Thoracic aorta (tissue), 2 donors: ENCODE measurements around the gene NCKAP5. TPM values are rescaled to one million over a fixed set of nuclear protein-coding genes. Genes with fewer than 3 reads are reported as not detected.

ENCODE experiments used
- ATAC-seq: fragments of 150-250 bp; one replicate; pipeline ENCODE4 v1.8.0; 2017; ENCODE audit warnings: low read depth; ENCODE audit not compliant: insufficient number of reproducible peaks, low FRiP score
- DNase-seq: peaks from one replicate; pipeline ENCODE4 v3.0.0-alpha.2; 2020; ENCODE audit warnings: low spot score
- H3K27ac ChIP-seq, 2 donors: fragments of 200-600 bp; sonication (generic); 1 replicate in 1 of 2; 2 replicates in 1 of 2; pipeline ENCODE4 v1.5.1; 2016; ENCODE audit warnings: mild to moderate bottlenecking in 2 of 2, moderate library complexity in 2 of 2
- H3K27me3 ChIP-seq: fragments of 200-600 bp; sonication (generic); replicated peaks from 2 replicates; pipeline ENCODE4 v1.6.0; 2016; ENCODE audit warnings: mild to moderate bottlenecking; ENCODE audit not compliant: insufficient read depth
- H3K36me3 ChIP-seq: fragments of 200-600 bp; sonication (generic); one replicate; pipeline ENCODE4 v1.5.1; 2016
- H3K4me1 ChIP-seq, 2 donors: fragments of 200-600 bp; sonication (generic); 1 replicate in 1 of 2; 2 replicates in 1 of 2; pipeline versions ENCODE4 v1.5.1 to v1.6.0; 2016; ENCODE audit warnings: low read depth in 2 of 2, mild to moderate bottlenecking in 1 of 2; ENCODE audit not compliant: control insufficient read depth in 1 of 2
- H3K4me3 ChIP-seq: fragments of 200-600 bp; sonication (generic); 2 replicates; pipeline ENCODE4 v1.5.1; 2016; ENCODE audit warnings: mild to moderate bottlenecking
- H3K9me3 ChIP-seq: fragments of 200-600 bp; sonication (generic); 2 replicates; pipeline ENCODE4 v1.5.1; 2016
- total RNA-seq, 2 donors: library from RNA; depleted of rRNA; stranded (reverse); fragments of >200 nt; gene quantifications; one replicate each; pipeline versions ENCODE4 v1.1.0 to v1.2.3, GENCODE V29; 2016
- TF ChIP-seq, protein P1 (sequence below): fragments of 200-600 bp; sonication (generic); IDR thresholded peaks from one replicate; pipeline ENCODE4 v1.5.1; 2019; ENCODE audit warnings: antibody characterized with exemption

NCKAP5 gene
- total RNA-seq, 2 donors from 2014 or later: 1.2 to 1.9 TPM

DNA sequence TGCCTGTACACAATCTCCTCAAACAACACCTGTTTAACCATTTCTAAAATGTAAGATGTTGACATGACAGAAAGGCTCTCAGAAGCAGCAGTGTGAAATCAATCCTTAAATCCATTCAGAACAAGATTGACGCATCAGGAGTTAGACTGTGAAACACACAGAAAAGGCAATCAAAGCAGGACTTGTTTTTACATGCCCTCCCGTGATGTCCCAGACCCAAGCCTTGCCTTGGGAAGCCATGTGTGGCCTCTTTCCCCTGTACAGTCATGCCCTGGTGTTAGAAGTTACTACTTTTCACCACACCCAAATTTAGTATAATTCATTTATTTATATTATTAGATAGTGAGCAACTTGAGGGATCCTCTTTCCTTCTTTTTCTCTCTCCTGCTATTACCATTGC, 115.7 kb downstream of the NCKAP5 start:
- no peaks in the 10 kb centered on the region for H3K4me1 ChIP-seq
- no peaks in the 10 kb centered on the region for H3K36me3 ChIP-seq
- H3K27me3 ChIP-seq: no peaks in the 10 kb centered on the region
- ATAC-seq: no peak
- TF ChIP-seq, protein P1, sequence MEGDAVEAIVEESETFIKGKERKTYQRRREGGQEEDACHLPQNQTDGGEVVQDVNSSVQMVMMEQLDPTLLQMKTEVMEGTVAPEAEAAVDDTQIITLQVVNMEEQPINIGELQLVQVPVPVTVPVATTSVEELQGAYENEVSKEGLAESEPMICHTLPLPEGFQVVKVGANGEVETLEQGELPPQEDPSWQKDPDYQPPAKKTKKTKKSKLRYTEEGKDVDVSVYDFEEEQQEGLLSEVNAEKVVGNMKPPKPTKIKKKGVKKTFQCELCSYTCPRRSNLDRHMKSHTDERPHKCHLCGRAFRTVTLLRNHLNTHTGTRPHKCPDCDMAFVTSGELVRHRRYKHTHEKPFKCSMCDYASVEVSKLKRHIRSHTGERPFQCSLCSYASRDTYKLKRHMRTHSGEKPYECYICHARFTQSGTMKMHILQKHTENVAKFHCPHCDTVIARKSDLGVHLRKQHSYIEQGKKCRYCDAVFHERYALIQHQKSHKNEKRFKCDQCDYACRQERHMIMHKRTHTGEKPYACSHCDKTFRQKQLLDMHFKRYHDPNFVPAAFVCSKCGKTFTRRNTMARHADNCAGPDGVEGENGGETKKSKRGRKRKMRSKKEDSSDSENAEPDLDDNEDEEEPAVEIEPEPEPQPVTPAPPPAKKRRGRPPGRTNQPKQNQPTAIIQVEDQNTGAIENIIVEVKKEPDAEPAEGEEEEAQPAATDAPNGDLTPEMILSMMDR: no peak
- no peak overlapping the region for H3K4me3 ChIP-seq
- no peak overlapping the region for H3K27ac ChIP-seq
- DNase-seq: no peak
- no peaks in the 10 kb centered on the region for H3K9me3 ChIP-seq

DNA sequence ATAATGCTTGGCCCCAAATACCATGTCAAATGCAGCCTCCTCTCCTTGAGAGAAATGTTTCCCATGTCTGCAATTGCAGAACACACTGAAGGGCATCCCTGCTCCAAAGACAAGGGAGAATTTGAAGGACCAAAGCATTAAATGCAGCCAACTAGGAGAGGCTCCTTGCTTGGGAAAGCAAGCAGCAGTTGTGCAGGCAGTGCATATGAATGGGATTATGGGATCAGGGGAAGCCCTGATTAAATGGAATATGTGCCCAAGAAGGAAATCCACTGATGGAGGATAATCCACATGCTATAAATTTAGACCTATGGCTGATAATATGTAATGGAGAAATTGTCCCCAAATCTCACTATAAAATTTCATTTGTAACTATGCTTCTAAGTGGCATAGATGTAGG, 116.1 kb downstream of the NCKAP5 start:
- no peak for ATAC-seq

DNA sequence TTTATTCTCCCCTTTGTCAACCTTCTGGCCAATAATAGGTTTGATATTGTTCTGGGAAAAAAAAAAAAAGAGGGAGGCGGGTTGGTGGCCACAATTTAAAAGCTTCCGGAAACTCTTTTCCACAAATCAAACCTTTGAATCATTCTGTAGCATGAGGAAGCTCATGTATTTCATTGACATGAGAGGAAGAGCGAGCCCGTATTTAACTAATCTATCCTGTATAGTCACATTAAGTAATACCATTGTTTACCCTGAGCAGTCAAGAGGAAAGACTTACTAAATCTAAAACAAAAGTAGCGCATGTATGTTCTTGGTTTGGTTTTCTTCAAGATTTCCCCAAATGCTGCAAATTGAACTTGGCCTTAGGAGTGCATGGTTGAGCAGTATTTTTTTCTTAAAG, 120.1 kb downstream of the NCKAP5 start:
- ATAC-seq: no peak
- TF ChIP-seq, protein P1: no peak

More for the DNA sequence above, 116.1 kb downstream of the NCKAP5 start:
- Histone ChIP-seq H3K27me3 (no peaks in the 10 kb centered on the region), H3K27ac (no peak overlapping the region), H3K4me1 (no peaks in the 10 kb centered on the region), H3K36me3 (no peaks in the 10 kb centered on the region), H3K9me3 (no peaks in the 10 kb centered on the region), H3K4me3 (no peak overlapping the region)
- DNase-seq: no peak
- TF ChIP-seq, protein P1: no peak

DNA sequence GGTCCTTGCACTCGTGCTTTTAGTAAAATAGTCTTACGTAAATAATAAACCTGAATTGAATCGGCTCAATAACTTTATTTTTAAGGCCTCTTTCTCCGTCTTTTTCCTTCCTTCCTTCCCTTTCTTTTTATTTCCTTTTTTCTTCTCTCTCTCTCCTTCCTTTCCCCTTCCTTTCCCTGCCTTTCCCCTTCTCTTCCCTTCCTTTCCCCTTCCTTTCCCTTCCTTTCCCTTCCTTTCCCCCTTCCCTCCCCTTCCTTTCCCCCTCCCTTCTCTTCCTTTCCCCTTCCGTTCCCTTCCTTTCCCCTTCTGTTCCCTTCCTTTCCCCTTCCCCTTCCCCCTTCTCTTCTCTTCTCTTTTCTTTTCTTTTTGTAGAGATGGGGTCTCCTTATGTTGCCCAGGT, 121.0 kb downstream of the NCKAP5 start:
- Histone ChIP-seq H3K4me3 (no peak overlapping the region), H3K27ac (no peak overlapping the region), H3K36me3 (no peaks in the 10 kb centered on the region), H3K27me3 (no peaks in the 10 kb centered on the region), H3K9me3 (no peaks in the 10 kb centered on the region), H3K4me1 (no peaks in the 10 kb centered on the region)
- ATAC-seq (no peak), DNase-seq (no peak)
- TF ChIP-seq, protein P1: no peak

More for the DNA sequence above, 120.1 kb downstream of the NCKAP5 start:
- no peaks in the 10 kb centered on the region for H3K27me3 ChIP-seq
- no peak for DNase-seq
- no peak overlapping the region for H3K4me3 ChIP-seq
- no peaks in the 10 kb centered on the region for H3K36me3 ChIP-seq
- no peaks in the 10 kb centered on the region for H3K4me1 ChIP-seq
- H3K27ac ChIP-seq: no peak overlapping the region
- no peaks in the 10 kb centered on the region for H3K9me3 ChIP-seq

DNA sequence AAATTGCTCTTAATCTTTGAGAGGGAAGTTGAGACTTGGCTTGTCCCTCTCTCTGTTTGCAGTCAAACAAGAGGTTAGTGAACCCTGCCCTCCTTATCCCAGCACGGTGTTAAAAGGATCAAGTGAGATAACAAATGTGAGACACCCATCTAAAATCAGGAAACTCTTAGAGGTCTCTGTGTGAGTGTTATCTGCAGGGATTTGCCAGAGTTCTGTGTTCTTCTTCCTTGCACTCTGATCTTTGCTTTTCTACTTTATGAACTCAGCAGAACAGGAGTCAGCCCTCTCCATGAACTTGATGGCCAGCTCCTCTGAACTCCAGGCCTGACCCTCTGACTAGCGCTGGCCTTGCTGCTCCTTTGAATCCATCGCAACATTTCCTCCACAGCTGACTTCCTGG, 123.8 kb downstream of the NCKAP5 start:
- no peaks in the 10 kb centered on the region for H3K27me3 ChIP-seq

More for the DNA sequence above, 123.8 kb downstream of the NCKAP5 start:
- TF ChIP-seq, protein P1: no peak
- no peak overlapping the region for H3K27ac ChIP-seq
- ATAC-seq (no peak), DNase-seq (no peak)
- H3K36me3 ChIP-seq: no peaks in the 10 kb centered on the region
- no peak overlapping the region for H3K4me3 ChIP-seq
- H3K9me3 ChIP-seq: no peaks in the 10 kb centered on the region
- no peaks in the 10 kb centered on the region for H3K4me1 ChIP-seq
